Panc1 (cell line): ENCODE results near the gene GUF1. TPM values are rescaled to one million over a fixed set of nuclear protein-coding genes. Genes with fewer than 3 reads are reported as not detected.

Experiments
- ATAC-seq: fragments of 200-7000 bp; cut with Tn5 transposase; 2 replicates; pipeline ENCODE4 v1.9.1; 2020; ENCODE audit warnings: mild to moderate bottlenecking, moderate library complexity
- BruUV-seq: library from RNA; stranded (reverse); fragments of 400-500 nt; replicated peaks from 2 replicates; lab custom pipeline; 2021; lab: Mats Ljungman, UMichigan
- CTCF ChIA-PET: fragments of 300-600 bp; sonication (Branson Sonifier 250); formaldehyde crosslinking; loops from one replicate; lab custom pipeline; 2022; ENCODE audit warnings: antibody characterized with exemption; lab: Charles Lee
- POLR2A ChIA-PET: fragments of 300-600 bp; sonication (Branson Sonifier 250); formaldehyde crosslinking; loops from one replicate; lab custom pipeline; 2022; ENCODE audit warnings: antibody characterized with exemption; lab: Charles Lee
- DNase-seq: peaks from one replicate; pipeline ENCODE4 v3.0.0-alpha.2; 2010; ENCODE audit warnings: low read depth, low spot score
- H3K27ac ChIP-seq: 2 replicates; pipeline ENCODE4 v1.5.1; 2011; ENCODE audit warnings: mild to moderate bottlenecking, low read length, inconsistent platforms
- H3K27me3 ChIP-seq: fragments of 200-500 bp; sonication (Bioruptor generic); 2 replicates; pipeline ENCODE4 v1.6.0; 2014; ENCODE audit warnings: low read length, inconsistent platforms; ENCODE audit not compliant: control insufficient read depth, insufficient read depth
- H3K36me3 ChIP-seq: fragments of 200-500 bp; sonication (Bioruptor generic); 2 replicates; pipeline ENCODE4 v1.5.1; 2014; ENCODE audit warnings: inconsistent platforms, mild to moderate bottlenecking, low read length, moderate library complexity; ENCODE audit not compliant: control insufficient read depth, insufficient read depth
- H3K4me1 ChIP-seq: 2 replicates; pipeline ENCODE4 v1.5.1; 2011; ENCODE audit warnings: inconsistent platforms, mild to moderate bottlenecking, low read length, moderate library complexity; ENCODE audit not compliant: control insufficient read depth, insufficient read depth
- H3K4me3 ChIP-seq, 2 experiments: 2 replicates each; pipeline ENCODE4 v1.5.1; 2011 to 2012; ENCODE audit warnings: low read depth in 2 of 2, low read length in 2 of 2, mild to moderate bottlenecking in 2 of 2, inconsistent platforms in 1 of 2, moderate library complexity in 1 of 2
- H3K9me3 ChIP-seq: fragments of 200-500 bp; sonication (Bioruptor generic); 2 replicates; pipeline ENCODE4 v1.5.1; 2014; ENCODE audit warnings: low read depth, mild to moderate bottlenecking, inconsistent platforms, low read length, moderate library complexity; ENCODE audit not compliant: control insufficient read depth, insufficient read depth
- POLR2AphosphoS5 ChIP-seq: IDR thresholded peaks from 2 replicates; pipeline ENCODE4 v1.6.1; 2012; ENCODE audit warnings: mild to moderate bottlenecking, low read depth, low read length, moderate library complexity
- SIN3A ChIP-seq: IDR thresholded peaks from 2 replicates; pipeline ENCODE4 v1.6.1; 2012; ENCODE audit warnings: low read depth, mild to moderate bottlenecking, low read length, moderate library complexity, borderline replicate concordance; ENCODE audit not compliant: insufficient read depth
- TCF7L2 ChIP-seq: IDR thresholded peaks from 2 replicates; pipeline ENCODE4 v1.6.1; 2011; ENCODE audit warnings: mild to moderate bottlenecking, low read depth, low read length, inconsistent platforms
- in situ Hi-C: cut with HindIII; loops from 2 replicates; pipeline ENCODE4 v1.10.0; 2016; ENCODE audit warnings: low sequenced_read_pairs, low pct_unique_long_range_greater_than_20kb
- intact Hi-C: fragments of 100-400 bp; cut with micrococcal nuclease; formaldehyde crosslinking; loops from one replicate; pipeline ENCODE4 v1.10.0; 2022; ENCODE audit not compliant: unreplicated experiment
- total RNA-seq: library from RNA; stranded (reverse); gene quantifications from one replicate; pipeline ENCODE4 v1.2.1, GENCODE V29; 2021; ENCODE audit not compliant: unreplicated experiment
- TF ChIP-seq, protein P1 (sequence below): fragments of 450-650 bp; IDR thresholded peaks from 2 replicates; pipeline ENCODE4 v1.5.1; 2017; ENCODE audit warnings: mild to moderate bottlenecking
- TF ChIP-seq, protein P2 (sequence below), 2 experiments: IDR thresholded peaks; 2 replicates each; pipeline ENCODE4 v1.6.1; 2011 to 2012; ENCODE audit warnings: low read depth in 2 of 2, control low read depth in 1 of 2, low read length in 1 of 2, mild to moderate bottlenecking in 1 of 2, moderate library complexity in 1 of 2; ENCODE audit not compliant: insufficient read depth in 1 of 2

Gene GUF1
- total RNA-seq, 1 experiment from 2014 or later = 11.6 TPM

DNA sequence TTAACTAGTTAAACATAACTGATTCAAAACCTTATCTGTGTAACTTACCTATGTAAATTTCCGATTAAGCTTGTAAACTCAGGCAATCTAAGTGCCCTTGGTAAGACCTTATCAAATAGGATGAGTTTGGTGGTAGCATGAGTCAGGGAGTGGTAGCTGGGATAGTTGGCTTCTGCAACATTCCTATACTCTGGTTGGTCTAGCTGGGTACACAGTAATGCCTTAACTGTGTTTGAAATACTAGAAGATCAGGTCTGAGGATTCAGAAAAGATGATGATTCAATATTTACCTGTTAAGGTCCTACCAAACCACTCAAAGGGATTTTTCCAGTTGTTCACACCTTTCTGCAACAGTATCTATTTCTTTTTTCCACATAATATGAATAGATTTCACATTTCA, 32.1 kb upstream of the GUF1 start:
- no TSS peak for BruUV-seq
- ATAC-seq = no peak
- POLR2A ChIA-PET = no interaction called here
- Histone ChIP-seq H3K36me3 (no peaks in the 10 kb centered on the region), H3K4me3 (no peak overlapping the region), H3K4me1 (no peaks in the 10 kb centered on the region), H3K9me3 (no peaks in the 10 kb centered on the region), H3K27ac (no peak overlapping the region), H3K27me3 (no peaks in the 10 kb centered on the region)
- in situ Hi-C loops = no loop called here
- intact Hi-C loops = no loop called here
- no peak for DNase-seq
- CTCF ChIA-PET = no interaction called here
- TF ChIP-seq, protein P1, sequence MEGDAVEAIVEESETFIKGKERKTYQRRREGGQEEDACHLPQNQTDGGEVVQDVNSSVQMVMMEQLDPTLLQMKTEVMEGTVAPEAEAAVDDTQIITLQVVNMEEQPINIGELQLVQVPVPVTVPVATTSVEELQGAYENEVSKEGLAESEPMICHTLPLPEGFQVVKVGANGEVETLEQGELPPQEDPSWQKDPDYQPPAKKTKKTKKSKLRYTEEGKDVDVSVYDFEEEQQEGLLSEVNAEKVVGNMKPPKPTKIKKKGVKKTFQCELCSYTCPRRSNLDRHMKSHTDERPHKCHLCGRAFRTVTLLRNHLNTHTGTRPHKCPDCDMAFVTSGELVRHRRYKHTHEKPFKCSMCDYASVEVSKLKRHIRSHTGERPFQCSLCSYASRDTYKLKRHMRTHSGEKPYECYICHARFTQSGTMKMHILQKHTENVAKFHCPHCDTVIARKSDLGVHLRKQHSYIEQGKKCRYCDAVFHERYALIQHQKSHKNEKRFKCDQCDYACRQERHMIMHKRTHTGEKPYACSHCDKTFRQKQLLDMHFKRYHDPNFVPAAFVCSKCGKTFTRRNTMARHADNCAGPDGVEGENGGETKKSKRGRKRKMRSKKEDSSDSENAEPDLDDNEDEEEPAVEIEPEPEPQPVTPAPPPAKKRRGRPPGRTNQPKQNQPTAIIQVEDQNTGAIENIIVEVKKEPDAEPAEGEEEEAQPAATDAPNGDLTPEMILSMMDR = no peak
- TF ChIP-seq TCF7L2 (no peak), SIN3A (no peak), POLR2AphosphoS5 (no peak)
- TF ChIP-seq, protein P2, sequence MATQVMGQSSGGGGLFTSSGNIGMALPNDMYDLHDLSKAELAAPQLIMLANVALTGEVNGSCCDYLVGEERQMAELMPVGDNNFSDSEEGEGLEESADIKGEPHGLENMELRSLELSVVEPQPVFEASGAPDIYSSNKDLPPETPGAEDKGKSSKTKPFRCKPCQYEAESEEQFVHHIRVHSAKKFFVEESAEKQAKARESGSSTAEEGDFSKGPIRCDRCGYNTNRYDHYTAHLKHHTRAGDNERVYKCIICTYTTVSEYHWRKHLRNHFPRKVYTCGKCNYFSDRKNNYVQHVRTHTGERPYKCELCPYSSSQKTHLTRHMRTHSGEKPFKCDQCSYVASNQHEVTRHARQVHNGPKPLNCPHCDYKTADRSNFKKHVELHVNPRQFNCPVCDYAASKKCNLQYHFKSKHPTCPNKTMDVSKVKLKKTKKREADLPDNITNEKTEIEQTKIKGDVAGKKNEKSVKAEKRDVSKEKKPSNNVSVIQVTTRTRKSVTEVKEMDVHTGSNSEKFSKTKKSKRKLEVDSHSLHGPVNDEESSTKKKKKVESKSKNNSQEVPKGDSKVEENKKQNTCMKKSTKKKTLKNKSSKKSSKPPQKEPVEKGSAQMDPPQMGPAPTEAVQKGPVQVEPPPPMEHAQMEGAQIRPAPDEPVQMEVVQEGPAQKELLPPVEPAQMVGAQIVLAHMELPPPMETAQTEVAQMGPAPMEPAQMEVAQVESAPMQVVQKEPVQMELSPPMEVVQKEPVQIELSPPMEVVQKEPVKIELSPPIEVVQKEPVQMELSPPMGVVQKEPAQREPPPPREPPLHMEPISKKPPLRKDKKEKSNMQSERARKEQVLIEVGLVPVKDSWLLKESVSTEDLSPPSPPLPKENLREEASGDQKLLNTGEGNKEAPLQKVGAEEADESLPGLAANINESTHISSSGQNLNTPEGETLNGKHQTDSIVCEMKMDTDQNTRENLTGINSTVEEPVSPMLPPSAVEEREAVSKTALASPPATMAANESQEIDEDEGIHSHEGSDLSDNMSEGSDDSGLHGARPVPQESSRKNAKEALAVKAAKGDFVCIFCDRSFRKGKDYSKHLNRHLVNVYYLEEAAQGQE (IDR thresholded peaks at IDR 0.05; ENCODE audit: insufficient read depth in 1 of 2, low read depth in 2 of 2, low read length in 1 of 2) = no peak

DNA sequence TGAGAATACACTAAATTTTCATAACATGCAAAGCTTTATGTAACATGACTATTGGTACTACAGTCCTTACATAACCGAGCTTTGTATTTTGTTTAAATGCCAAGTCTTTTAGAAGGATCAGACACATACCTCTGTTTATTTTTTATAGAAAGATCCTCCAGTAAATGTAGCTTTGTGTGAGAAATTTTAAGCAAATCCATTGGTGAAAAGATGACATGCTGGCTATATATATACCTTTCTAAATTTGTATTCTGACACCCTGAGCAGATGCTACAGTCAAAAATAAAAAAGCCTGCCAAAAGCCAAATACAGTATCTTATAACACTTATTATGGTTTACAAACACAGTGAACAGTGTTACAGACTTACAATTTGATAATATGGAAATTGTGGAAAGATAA, 26.8 kb upstream of the GUF1 start, which contains the start of gene YIPF7:
Gene YIPF7, minus strand, starts transcription at position 201 of the 400 bp plus-strand sequence. CDS start 1,525 bp downstream, outside the sequence.
- DNase-seq = no peak
- in situ Hi-C loops (no loop called here), intact Hi-C loops (no loop called here)
- Histone ChIP-seq H3K4me3 (no peak within 1 kb of the TSS), H3K4me1 (no peaks in the 10 kb centered on the region), H3K27ac (no peak within 1 kb of the TSS), H3K27me3 (no peaks in the 10 kb centered on the region), H3K9me3 (no peaks in the 10 kb centered on the region), H3K36me3 (no peaks in the 10 kb centered on the region)
- ATAC-seq = no peak
- CTCF ChIA-PET = no interaction called here
- TF ChIP-seq TCF7L2 (no peak), POLR2AphosphoS5 (no peak), SIN3A (no peak)
- TF ChIP-seq, protein P1 = no peak
- TF ChIP-seq, protein P2 (IDR thresholded peaks at IDR 0.05; ENCODE audit: insufficient read depth in 1 of 2, low read depth in 2 of 2, low read length in 1 of 2) = no peak
- BruUV-seq = no TSS peak
- POLR2A ChIA-PET = no interaction called here
